Vagina (tissue), 2 donors: ENCODE results near the gene EEIG1. TPM values are rescaled to one million over a fixed set of nuclear protein-coding genes. Genes with fewer than 3 reads are reported as not detected.

Experiments used
- DNase-seq, 2 donors: peaks; one replicate each; pipeline ENCODE4 v3.0.0-alpha.2; 2017; ENCODE audit errors: extremely low spot score in 2 of 2
- H3K27ac ChIP-seq: fragments of 200-600 bp; sonication (generic); one replicate; pipeline ENCODE4 v1.5.1; 2019
- H3K27me3 ChIP-seq: fragments of 200-600 bp; sonication (generic); one replicate; pipeline ENCODE4 v1.5.1; 2019
- H3K36me3 ChIP-seq, 2 donors: fragments of 200-600 bp; sonication (generic); one replicate each; pipeline ENCODE4 v1.5.1; 2017 to 2019
- H3K4me1 ChIP-seq: fragments of 200-600 bp; sonication (generic); one replicate; pipeline ENCODE4 v1.5.1; 2019
- H3K4me3 ChIP-seq, 2 donors: fragments of 200-600 bp; sonication (generic); 1 replicate in 1 of 2; 2 replicates in 1 of 2; pipeline ENCODE4 v1.5.1; 2016 to 2019
- H3K9me3 ChIP-seq: fragments of 200-600 bp; sonication (generic); one replicate; pipeline ENCODE4 v1.5.1; 2019
- POLR2A ChIP-seq, 2 donors: fragments of 450-650 bp; IDR thresholded peaks; one replicate each; pipeline ENCODE4 v1.6.1; 2017; ENCODE audit warnings: antibody characterized with exemption in 2 of 2, mild to moderate bottlenecking in 2 of 2, moderate library complexity in 2 of 2
- POLR2AphosphoS5 ChIP-seq, 2 donors: sonication (generic); formaldehyde crosslinking; IDR thresholded peaks; one replicate each; pipeline ENCODE4 v1.9.0; 2017; ENCODE audit warnings: antibody characterized with exemption in 2 of 2, mild to moderate bottlenecking in 2 of 2, low read depth in 1 of 2; ENCODE audit not compliant: insufficient read depth in 1 of 2
- intact Hi-C: fragments of 100-400 bp; cut with DNase I; formaldehyde crosslinking; loops from one replicate; pipeline ENCODE4 v1.15.1; 2023
- total RNA-seq: library from RNA; depleted of rRNA; stranded (reverse); fragments of >200 nt; gene quantifications from one replicate; pipeline ENCODE4 v1.2.3, GENCODE V29; 2016
- TF ChIP-seq, protein P1 (sequence below), 3 experiments: fragments of 450-650 bp in 2 of 3; fragments of 200-600 bp in 1 of 3; sonication (generic) in 1 of 3; IDR thresholded peaks; one replicate each; pipeline ENCODE4 v1.5.1; 2017 to 2019; ENCODE audit warnings: antibody characterized with exemption in 3 of 3, mild to moderate bottlenecking in 2 of 3, moderate library complexity in 2 of 3

The EEIG1 gene
- total RNA-seq, 1 donor from 2014 or later = 30.9 TPM

DNA sequence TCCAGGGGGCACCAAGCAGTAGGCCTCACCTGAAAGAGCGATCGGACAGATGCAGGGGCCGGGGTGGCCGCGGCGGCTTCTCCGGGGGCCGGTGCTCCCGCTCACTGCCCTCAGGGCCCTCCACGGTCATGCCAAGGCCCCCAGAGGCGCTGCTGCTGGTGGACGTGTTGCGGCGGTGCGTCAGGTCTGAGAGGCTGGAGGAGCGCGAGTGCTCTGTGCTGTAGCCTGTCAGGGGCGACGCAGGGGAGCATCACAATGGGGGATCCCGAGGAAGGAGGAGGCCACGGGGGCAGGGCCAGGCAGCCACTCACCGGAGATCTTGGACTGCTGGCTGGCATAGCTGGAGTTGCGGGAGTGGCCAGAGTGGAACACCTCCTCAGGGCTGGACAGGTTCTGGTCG lies 35.5 kb downstream of the EEIG1 start:
- TF ChIP-seq, protein P1, sequence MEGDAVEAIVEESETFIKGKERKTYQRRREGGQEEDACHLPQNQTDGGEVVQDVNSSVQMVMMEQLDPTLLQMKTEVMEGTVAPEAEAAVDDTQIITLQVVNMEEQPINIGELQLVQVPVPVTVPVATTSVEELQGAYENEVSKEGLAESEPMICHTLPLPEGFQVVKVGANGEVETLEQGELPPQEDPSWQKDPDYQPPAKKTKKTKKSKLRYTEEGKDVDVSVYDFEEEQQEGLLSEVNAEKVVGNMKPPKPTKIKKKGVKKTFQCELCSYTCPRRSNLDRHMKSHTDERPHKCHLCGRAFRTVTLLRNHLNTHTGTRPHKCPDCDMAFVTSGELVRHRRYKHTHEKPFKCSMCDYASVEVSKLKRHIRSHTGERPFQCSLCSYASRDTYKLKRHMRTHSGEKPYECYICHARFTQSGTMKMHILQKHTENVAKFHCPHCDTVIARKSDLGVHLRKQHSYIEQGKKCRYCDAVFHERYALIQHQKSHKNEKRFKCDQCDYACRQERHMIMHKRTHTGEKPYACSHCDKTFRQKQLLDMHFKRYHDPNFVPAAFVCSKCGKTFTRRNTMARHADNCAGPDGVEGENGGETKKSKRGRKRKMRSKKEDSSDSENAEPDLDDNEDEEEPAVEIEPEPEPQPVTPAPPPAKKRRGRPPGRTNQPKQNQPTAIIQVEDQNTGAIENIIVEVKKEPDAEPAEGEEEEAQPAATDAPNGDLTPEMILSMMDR (IDR thresholded peaks at IDR 0.05) = no peak
- TF ChIP-seq POLR2A (IDR thresholded peaks at IDR 0.05) (no peak), POLR2AphosphoS5 (IDR thresholded peaks at IDR 0.05; ENCODE audit: insufficient read depth in 1 of 2, low read depth in 1 of 2) (no peak)
- intact Hi-C loops = no loop called here

DNA sequence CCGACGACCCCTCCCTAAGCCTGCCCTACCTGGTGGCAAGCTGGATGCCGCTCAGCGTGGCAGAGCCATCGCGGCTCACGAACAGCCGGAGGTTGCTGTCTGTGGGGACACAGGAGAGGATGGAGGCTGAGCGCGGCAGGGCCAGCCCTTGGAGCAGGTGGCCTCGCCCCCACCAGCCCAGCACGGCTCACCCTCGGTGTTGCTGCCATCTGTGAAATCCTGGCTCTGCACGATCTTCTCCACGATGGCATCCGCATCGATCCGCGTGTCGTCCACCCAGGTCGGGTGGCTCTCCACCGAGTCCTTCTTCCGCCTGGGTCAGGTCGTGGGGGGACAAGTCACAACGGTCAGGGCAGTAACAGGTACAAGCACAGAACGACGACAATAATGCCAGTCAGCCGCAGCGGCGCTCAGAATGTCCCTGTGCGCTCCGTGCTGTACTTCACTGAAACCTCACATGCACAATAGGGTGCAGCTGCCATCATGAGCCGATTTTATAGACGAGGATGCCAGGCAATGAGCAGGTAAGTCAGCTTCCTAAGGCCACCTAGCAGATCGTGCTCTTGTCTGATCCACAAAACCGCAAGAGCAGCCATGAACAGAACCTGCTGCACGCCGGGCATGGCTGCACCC lies 36.1 kb downstream of the EEIG1 start:
- intact Hi-C loops = loop anchor here (5.0 kb wide), 3 partner anchors 38 to 173 kb away; partner anchors contain the start of gene EEIG1
- TF ChIP-seq POLR2A (IDR thresholded peaks at IDR 0.05) = no peak
- no peak for TF ChIP-seq POLR2AphosphoS5 (IDR thresholded peaks at IDR 0.05; ENCODE audit: insufficient read depth in 1 of 2, low read depth in 1 of 2)
- TF ChIP-seq, protein P1 (IDR thresholded peaks at IDR 0.05) = no peak
- Histone ChIP-seq H3K27ac (peak overlapping the region; percentile 77), H3K4me3 (no peak overlapping the region), H3K4me1 (peaks cover 47% of the 10 kb centered on the region), H3K9me3 (no peaks in the 10 kb centered on the region), H3K36me3 (peaks cover 0 to 32% of the 10 kb centered on the region in 2 donors), H3K27me3 (no peaks in the 10 kb centered on the region)
- DNase-seq = no peak

More for the DNA sequence above, 35.5 kb downstream of the EEIG1 start:
- Histone ChIP-seq H3K9me3 (no peaks in the 10 kb centered on the region), H3K4me3 (no peak overlapping the region), H3K36me3 (peaks cover 0 to 32% of the 10 kb centered on the region in 2 donors), H3K4me1 (peaks cover 53% of the 10 kb centered on the region), H3K27ac (peak overlapping the region; percentile 69), H3K27me3 (no peaks in the 10 kb centered on the region)
- DNase-seq = no peak

DNA sequence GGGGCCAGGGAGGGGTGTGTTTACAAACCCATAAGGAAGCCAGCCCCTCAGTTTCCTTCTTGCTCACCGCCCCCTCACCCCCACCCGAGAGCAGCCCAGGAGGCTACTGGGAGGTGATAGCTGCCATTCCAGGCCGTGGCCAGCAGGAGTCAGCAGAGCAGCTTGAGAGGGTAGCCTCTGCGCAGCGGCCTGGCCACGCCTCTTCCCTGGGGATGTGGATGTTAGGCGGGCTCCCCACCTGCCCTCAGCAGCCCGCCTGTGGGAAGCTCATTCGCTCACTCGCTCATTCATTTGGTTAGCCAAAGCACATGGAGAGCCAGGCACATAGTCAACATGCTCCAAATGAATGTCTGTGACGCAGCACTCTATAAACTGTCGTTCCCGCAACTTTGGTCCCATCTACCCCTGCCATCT lies 37.1 kb downstream of the EEIG1 start:
- H3K36me3 ChIP-seq = peaks cover 0 to 32% of the 10 kb centered on the region in 2 donors

DNA sequence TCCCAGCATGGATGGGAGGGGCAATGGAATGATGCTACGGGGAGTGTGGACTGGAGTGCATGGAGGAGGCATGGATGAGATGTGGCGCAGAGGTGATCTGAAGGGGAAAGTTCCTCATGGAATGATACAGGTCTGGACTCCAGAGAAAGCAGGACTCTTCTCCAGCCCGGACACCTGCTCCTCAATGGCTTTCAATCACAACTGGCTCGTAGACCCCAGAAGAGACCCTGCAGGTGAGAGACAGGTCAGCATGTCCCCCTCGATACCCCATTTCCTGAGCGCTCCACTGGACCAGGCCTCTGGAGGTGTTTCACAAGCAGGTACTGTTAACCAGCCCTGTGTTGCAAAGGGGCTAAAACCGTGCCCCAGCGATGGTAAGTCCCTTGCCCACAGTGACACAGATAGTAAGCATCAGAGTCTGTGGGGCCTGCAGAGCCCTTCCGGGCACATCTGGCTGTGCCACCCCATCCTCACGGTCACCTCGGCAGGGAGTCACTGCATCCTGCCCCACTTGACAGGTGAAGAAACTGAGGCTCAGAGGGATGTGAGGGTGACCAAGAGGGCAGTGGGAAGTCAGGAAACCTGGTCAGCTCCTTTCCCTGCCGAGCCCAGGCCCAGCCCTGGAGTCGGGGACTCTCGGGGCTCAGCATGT lies 37.7 kb downstream of the EEIG1 start:
- no peaks in the 10 kb centered on the region for H3K27me3 ChIP-seq
- TF ChIP-seq POLR2AphosphoS5 (IDR thresholded peaks at IDR 0.05; ENCODE audit: insufficient read depth in 1 of 2, low read depth in 1 of 2) (no peak), POLR2A (IDR thresholded peaks at IDR 0.05) (no peak)
- TF ChIP-seq, protein P1 (IDR thresholded peaks at IDR 0.05) = no peak
- no peaks in the 10 kb centered on the region for H3K9me3 ChIP-seq
- H3K4me3 ChIP-seq = no peak overlapping the region
- intact Hi-C loops = loop anchor here (5.0 kb wide), 3 partner anchors 39 to 174 kb away; partner anchors contain the start of gene EEIG1
- no peak for DNase-seq
- peaks cover 0 to 32% of the 10 kb centered on the region in 2 donors for H3K36me3 ChIP-seq
- H3K27ac ChIP-seq = peak overlapping the region; percentile 77
- H3K4me1 ChIP-seq = peaks cover 52% of the 10 kb centered on the region

More for the DNA sequence above, 37.1 kb downstream of the EEIG1 start:
- no peak for TF ChIP-seq POLR2A (IDR thresholded peaks at IDR 0.05)
- TF ChIP-seq POLR2AphosphoS5 (IDR thresholded peaks at IDR 0.05; ENCODE audit: insufficient read depth in 1 of 2, low read depth in 1 of 2) = peak in 1 of 2 donors; percentile 51
- TF ChIP-seq, protein P1 (IDR thresholded peaks at IDR 0.05) = peak; percentile 84 to 96 (median 90)
- intact Hi-C loops = loop anchor here (5.0 kb wide), 3 partner anchors 39 to 174 kb away; partner anchors contain the start of gene EEIG1
- peaks cover 46% of the 10 kb centered on the region for H3K4me1 ChIP-seq
- peak overlapping the region; percentile 77 for H3K27ac ChIP-seq
- no peak for DNase-seq
- no peaks in the 10 kb centered on the region for H3K9me3 ChIP-seq
- no peak overlapping the region for H3K4me3 ChIP-seq
- H3K27me3 ChIP-seq = no peaks in the 10 kb centered on the region
